DND-41 (cell line): ENCODE data around the gene PAGE2.

Experiments used
- ATAC-seq: fragments of 200-7000 bp; cut with Tn5 transposase; 3 replicates; pipeline ENCODE4 v1.9.1; 2021; ENCODE audit warnings: low read depth; ENCODE audit not compliant: insufficient read depth
- DNase-seq: peaks from one replicate; pipeline ENCODE4 v3.0.0-alpha.2; 2020
- H2AFZ ChIP-seq: 2 replicates; pipeline ENCODE4 v1.6.0; 2012; ENCODE audit warnings: low read depth, low read length
- H3K27ac ChIP-seq: 2 replicates; pipeline ENCODE4 v1.5.1; 2012; ENCODE audit warnings: low read length, inconsistent platforms
- H3K27me3 ChIP-seq: fragments of 200-600 bp; sonication (generic); 2 replicates; pipeline ENCODE4 v1.6.0; 2012; ENCODE audit warnings: low read length, mild to moderate bottlenecking, inconsistent platforms; ENCODE audit not compliant: insufficient read depth, poor library complexity
- H3K36me3 ChIP-seq: 2 replicates; pipeline ENCODE4 v1.5.1; 2012; ENCODE audit warnings: low read length, inconsistent platforms; ENCODE audit not compliant: insufficient read depth
- H3K4me1 ChIP-seq: 2 replicates; pipeline ENCODE4 v1.5.1; 2012; ENCODE audit warnings: mild to moderate bottlenecking, low read length; ENCODE audit not compliant: insufficient read depth
- H3K4me2 ChIP-seq: 2 replicates; pipeline ENCODE4 v1.6.0; 2012; ENCODE audit warnings: mild to moderate bottlenecking, moderate library complexity, low read length, inconsistent platforms; ENCODE audit not compliant: insufficient read depth
- H3K4me3 ChIP-seq, 2 experiments: fragments of 200-600 bp in 1 of 2; shearing (Covaris generic) in 1 of 2; 2 replicates each; pipeline ENCODE4 v1.5.1; 2012 to 2016; ENCODE audit warnings: inconsistent platforms in 2 of 2, low read length in 2 of 2, mild to moderate bottlenecking in 2 of 2, low read depth in 1 of 2, moderate library complexity in 1 of 2
- H3K79me2 ChIP-seq: 2 replicates; pipeline ENCODE4 v1.6.0; 2012; ENCODE audit warnings: low read length, inconsistent platforms; ENCODE audit not compliant: insufficient read depth
- H3K9ac ChIP-seq: 2 replicates; pipeline ENCODE4 v1.6.0; 2012; ENCODE audit warnings: low read depth, mild to moderate bottlenecking, inconsistent platforms, low read length, moderate library complexity
- H3K9me3 ChIP-seq: 2 replicates; pipeline ENCODE4 v1.5.1; 2012; ENCODE audit warnings: low read length, moderate library complexity, mild to moderate bottlenecking, inconsistent platforms; ENCODE audit not compliant: insufficient read depth, severe bottlenecking
- H4K20me1 ChIP-seq: 2 replicates; pipeline ENCODE4 v1.6.0; 2012; ENCODE audit warnings: low read length; ENCODE audit not compliant: insufficient read depth
- CTCF ChIP-seq: IDR thresholded peaks from 2 replicates; pipeline ENCODE4 v1.5.1; 2012; ENCODE audit warnings: borderline replicate concordance, low read length, moderate library complexity, mild to moderate bottlenecking; ENCODE audit not compliant: poor library complexity, severe bottlenecking; ENCODE audit errors: extremely low read depth
- EZH2 ChIP-seq: IDR thresholded peaks from 3 replicates; pipeline ENCODE4 v1.6.1; 2012; ENCODE audit warnings: borderline replicate concordance, low read depth, mild to moderate bottlenecking, moderate library complexity, low read length, inconsistent platforms; ENCODE audit not compliant: severe bottlenecking

The PAGE2 gene

GRCh38 chrX:55119712-55120111 is 30.9 kb downstream of the PAGE2 start:
- no peak for TF ChIP-seq CTCF
- TF ChIP-seq EZH2 = no peak
- Histone ChIP-seq H3K4me3 (no peak overlapping the region), H2AFZ (no peak overlapping the region), H3K79me2 (no peaks in the 10 kb centered on the region), H3K9me3 (no peaks in the 10 kb centered on the region), H3K27ac (no peak overlapping the region), H3K4me1 (peaks cover 9% of the 10 kb centered on the region), H3K4me2 (no peak overlapping the region), H4K20me1 (no peaks in the 10 kb centered on the region), H3K9ac (no peak overlapping the region), H3K27me3 (no peaks in the 10 kb centered on the region), H3K36me3 (no peaks in the 10 kb centered on the region)
- ATAC-seq (no peak), DNase-seq (no peak)

- DNase-seq = no peak
- H2AFZ ChIP-seq = no peak overlapping the region
- H3K9ac ChIP-seq = no peak overlapping the region
- peaks cover 9% of the 10 kb centered on the region for H3K4me1 ChIP-seq
- no peak overlapping the region for H3K4me3 ChIP-seq
- H3K27ac ChIP-seq = no peak overlapping the region
- no peaks in the 10 kb centered on the region for H4K20me1 ChIP-seq
- no peak for ATAC-seq
- H3K36me3 ChIP-seq = no peaks in the 10 kb centered on the region
- no peaks in the 10 kb centered on the region for H3K79me2 ChIP-seq
- no peaks in the 10 kb centered on the region for H3K9me3 ChIP-seq
- H3K27me3 ChIP-seq = no peaks in the 10 kb centered on the region
- H3K4me2 ChIP-seq = no peak overlapping the region
- TF ChIP-seq EZH2 (no peak), CTCF (no peak)
Measured at GRCh38 chrX:55120761-55121358, 32.0 kb downstream of the PAGE2 start.

GRCh38 chrX:55123900-55124299 is 35.1 kb downstream of the PAGE2 start:
- H3K79me2 ChIP-seq = no peaks in the 10 kb centered on the region
- no peak overlapping the region for H3K9ac ChIP-seq
- H4K20me1 ChIP-seq = no peaks in the 10 kb centered on the region
- no peak for TF ChIP-seq CTCF
- TF ChIP-seq EZH2 = no peak
- H3K4me1 ChIP-seq = peaks cover 9% of the 10 kb centered on the region
- H3K27ac ChIP-seq = no peak overlapping the region
- DNase-seq = no peak
- H3K9me3 ChIP-seq = no peaks in the 10 kb centered on the region
- no peaks in the 10 kb centered on the region for H3K27me3 ChIP-seq
- no peak overlapping the region for H3K4me3 ChIP-seq
- ATAC-seq = no peak
- no peaks in the 10 kb centered on the region for H3K36me3 ChIP-seq
- no peak overlapping the region for H3K4me2 ChIP-seq
- no peak overlapping the region for H2AFZ ChIP-seq

GRCh38 chrX:55127692-55128091 is 38.9 kb downstream of the PAGE2 start:
- no peaks in the 10 kb centered on the region for H3K79me2 ChIP-seq
- no peaks in the 10 kb centered on the region for H3K27me3 ChIP-seq
- no peak overlapping the region for H2AFZ ChIP-seq
- H3K9me3 ChIP-seq = no peaks in the 10 kb centered on the region
- H3K4me3 ChIP-seq = no peak overlapping the region
- no peak for ATAC-seq
- no peak overlapping the region for H3K4me2 ChIP-seq
- TF ChIP-seq EZH2 = no peak
- no peak for TF ChIP-seq CTCF
- no peaks in the 10 kb centered on the region for H4K20me1 ChIP-seq
- H3K9ac ChIP-seq = no peak overlapping the region
- no peak for DNase-seq
- no peaks in the 10 kb centered on the region for H3K36me3 ChIP-seq
- no peaks in the 10 kb centered on the region for H3K4me1 ChIP-seq
- no peak overlapping the region for H3K27ac ChIP-seq
